ENCODE results near the gene CNOT6.

The CNOT6 gene

DNA sequence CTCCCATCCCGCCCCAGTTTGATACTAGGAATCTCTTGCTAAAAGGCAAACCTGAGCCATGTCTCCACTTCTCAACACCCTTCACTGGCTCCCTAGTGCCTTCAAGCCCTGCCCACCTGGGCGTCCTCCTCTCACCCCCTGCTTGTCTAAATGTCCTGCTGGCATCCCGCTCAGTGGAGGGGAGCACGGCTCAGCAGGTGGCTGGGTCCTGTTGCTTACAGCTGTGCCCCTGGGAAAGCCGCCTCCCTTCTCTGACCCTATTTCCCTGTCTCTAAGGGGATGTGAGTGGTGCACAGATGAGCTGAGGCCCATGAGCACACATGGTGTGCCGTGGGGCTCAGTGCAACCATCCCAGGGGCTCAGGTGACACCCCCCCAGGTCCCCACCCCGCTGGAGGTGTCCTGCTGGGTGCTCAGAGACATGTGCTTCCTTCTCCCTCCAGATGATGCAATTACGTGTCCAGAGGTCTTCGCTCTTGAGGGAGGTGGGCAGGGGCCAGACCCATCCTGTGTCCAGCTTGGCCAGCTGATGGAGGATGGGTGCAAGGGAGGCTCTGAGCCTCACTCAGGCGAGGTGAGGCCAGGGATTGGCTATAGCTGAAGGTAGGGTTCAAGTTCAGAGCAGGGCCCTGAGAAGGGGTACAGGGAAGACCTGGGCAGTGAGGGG, 131.1 kb downstream of the CNOT6 start:
- DNase-seq = no peak

GRCh38 chr5:180625791-180626660, 131.8 kb downstream of the CNOT6 start:
- no peak for DNase-seq

DNA sequence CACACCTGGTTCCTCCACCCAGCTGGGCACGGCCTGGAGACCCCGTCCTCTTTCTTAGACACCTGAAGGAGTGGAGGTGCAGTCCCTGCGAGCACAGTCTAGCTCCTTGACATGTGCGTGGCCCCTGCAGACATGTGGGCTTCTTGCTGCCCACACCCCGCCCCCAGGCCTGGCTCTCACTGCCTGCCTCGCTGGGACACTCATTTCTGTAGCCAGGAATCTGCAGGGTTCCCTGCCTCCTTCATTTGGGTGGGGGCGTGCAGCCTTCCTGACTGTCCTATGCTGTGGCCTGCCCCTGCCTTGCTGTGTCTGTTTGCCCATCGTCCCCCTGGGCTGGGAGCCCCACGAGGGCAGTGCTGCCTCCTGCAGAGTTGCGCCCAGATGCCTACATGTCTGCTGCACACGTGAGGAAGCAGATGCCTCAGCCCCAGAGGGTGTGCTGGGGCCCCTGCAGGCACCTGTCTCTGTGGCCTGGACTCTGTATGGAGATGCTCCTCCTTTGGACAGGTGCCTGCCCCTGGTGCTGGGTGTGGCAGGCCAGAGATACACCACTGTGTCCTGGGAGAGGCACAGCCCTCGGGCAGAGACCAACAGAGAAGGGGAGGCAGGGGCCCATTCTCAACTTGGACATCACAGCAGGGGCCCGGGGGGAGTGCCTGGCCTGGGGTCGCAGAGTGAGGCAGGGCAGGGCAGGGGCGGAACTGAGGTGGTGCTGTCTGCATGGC, 132.6 kb downstream of the CNOT6 start:
- no peak for DNase-seq

- no peak for DNase-seq
Measured at GRCh38 chr5:180627386-180628120, 133.4 kb downstream of the CNOT6 start.

Data from activated CD4-positive, alpha-beta T cell treated with anti-CD3 and anti-CD28 coated beads, Interleukin-2, amount 50 U/mL, for 16 hours (primary cell).